Measurements from ENCODE around the gene EVA1C.
"Not testable (repeated sequence)": the region's sequence is repeated elsewhere in the genome, so short reads cannot be mapped to it uniquely, and the experiment has no call there.

Gene EVA1C

GRCh38 chr21:32390537-32391224, 21.8 kb upstream of the EVA1C start:
- DNase-seq (ENCODE audit: low read depth), result not testable (repeated sequence)

GRCh38 chr21:32391755-32392154, 20.8 kb upstream of the EVA1C start:
- DNase-seq (ENCODE audit: low read depth), result no peak

GRCh38 chr21:32392299-32392879, 20.1 kb upstream of the EVA1C start:
- DNase-seq (ENCODE audit: low read depth), result no peak

- peak; percentile 89 for DNase-seq (ENCODE audit: low read depth)
Observed at GRCh38 chr21:32392880-32393676, 19.4 kb upstream of the EVA1C start, which contains the start of gene URB1. Gene URB1 (minus strand): TSS chr21:32393012. CDS start chr21:32392910, 102 bp downstream.

- no peak for DNase-seq (ENCODE audit: low read depth)
Observed at GRCh38 chr21:32393677-32394001, 18.9 kb upstream of the EVA1C start.

GRCh38 chr21:32403201-32403777, 9.2 kb upstream of the EVA1C start:
- DNase-seq (ENCODE audit: low read depth), result no peak

- DNase-seq (ENCODE audit: low read depth), result no peak
Observed at GRCh38 chr21:32406405-32406804, 6.1 kb upstream of the EVA1C start.

GRCh38 chr21:32410291-32410690, 2.2 kb upstream of the EVA1C start:
- no peak for DNase-seq (ENCODE audit: low read depth)

GRCh38 chr21:32410916-32411315, 1.6 kb upstream of the EVA1C start:
- DNase-seq (ENCODE audit: low read depth), result no peak

GRCh38 chr21:32411350-32412161, 950 bp upstream of the EVA1C start:
- peak; percentile 39 for DNase-seq (ENCODE audit: low read depth)

- DNase-seq (ENCODE audit: low read depth), result no peak
Observed at GRCh38 chr21:32413015-32413504, 554 bp downstream of the EVA1C start.

GRCh38 chr21:32413697-32414578, 1.4 kb downstream of the EVA1C start:
- no peak for DNase-seq (ENCODE audit: low read depth)

- DNase-seq (ENCODE audit: low read depth), result no peak
Observed at GRCh38 chr21:32414579-32415358, 2.3 kb downstream of the EVA1C start.

- no peak for DNase-seq (ENCODE audit: low read depth)
Observed at GRCh38 chr21:32415451-32416398, 3.2 kb downstream of the EVA1C start.

- no peak for DNase-seq (ENCODE audit: low read depth)
Observed at GRCh38 chr21:32418146-32418545, 5.6 kb downstream of the EVA1C start.

GRCh38 chr21:32422064-32422463, 9.6 kb downstream of the EVA1C start:
- DNase-seq (ENCODE audit: low read depth), result no peak

GRCh38 chr21:32423320-32424190, 11.0 kb downstream of the EVA1C start:
- DNase-seq (ENCODE audit: low read depth), result no peak

- no peak for DNase-seq (ENCODE audit: low read depth)
Observed at GRCh38 chr21:32424191-32424535, 11.7 kb downstream of the EVA1C start.
